ENCODE data around the gene OR8G5.

Gene OR8G5

GRCh38 chr11:124296016-124296415 is 39.8 kb downstream of the OR8G5 start:
- Histone ChIP-seq H3K27me3 (no peaks in the 10 kb centered on the region), H3K36me3 (no peaks in the 10 kb centered on the region), H3K4me1 (ENCODE audit: control insufficient read depth in 1 of 2, insufficient read depth in 1 of 2, low read depth in 1 of 2, low read length in 1 of 2) (no peaks in the 10 kb centered on the region), H3K4me3 (ENCODE audit: low read depth in 1 of 2, low read length in 1 of 2) (no peak overlapping the region), H3K9me3 (no peaks in the 10 kb centered on the region), H3K27ac (no peak overlapping the region)
- no peak for TF ChIP-seq CTCF (IDR thresholded peaks at IDR 0.05)

GRCh38 chr11:124297921-124298320 is 41.7 kb downstream of the OR8G5 start:
- H3K9me3 ChIP-seq: no peaks in the 10 kb centered on the region
- no peak overlapping the region for H3K27ac ChIP-seq
- H3K4me1 ChIP-seq (ENCODE audit: control insufficient read depth in 1 of 2, insufficient read depth in 1 of 2, low read depth in 1 of 2, low read length in 1 of 2): no peaks in the 10 kb centered on the region
- no peaks in the 10 kb centered on the region for H3K27me3 ChIP-seq
- TF ChIP-seq CTCF (IDR thresholded peaks at IDR 0.05): no peak
- H3K36me3 ChIP-seq: no peaks in the 10 kb centered on the region
- H3K4me3 ChIP-seq (ENCODE audit: low read depth in 1 of 2, low read length in 1 of 2): no peak overlapping the region

- no peak for TF ChIP-seq CTCF (IDR thresholded peaks at IDR 0.05)
- H3K9me3 ChIP-seq: no peaks in the 10 kb centered on the region
- H3K27ac ChIP-seq: no peak overlapping the region
These were observed 45.4 kb downstream of the OR8G5 start for GRCh38 chr11:124301548-124301947.

GRCh38 chr11:124302347-124303125 is 46.4 kb downstream of the OR8G5 start:
- Histone ChIP-seq H3K9me3 (no peaks in the 10 kb centered on the region), H3K27ac (no peak overlapping the region), H3K36me3 (no peaks in the 10 kb centered on the region), H3K4me1 (ENCODE audit: control insufficient read depth in 1 of 2, insufficient read depth in 1 of 2, low read depth in 1 of 2, low read length in 1 of 2) (no peaks in the 10 kb centered on the region), H3K4me3 (ENCODE audit: low read depth in 1 of 2, low read length in 1 of 2) (no peak overlapping the region), H3K27me3 (no peaks in the 10 kb centered on the region)
- TF ChIP-seq CTCF (IDR thresholded peaks at IDR 0.05): no peak

More at GRCh38 chr11:124301548-124301947, 45.4 kb downstream of the OR8G5 start:
- no peaks in the 10 kb centered on the region for H3K36me3 ChIP-seq
- H3K4me1 ChIP-seq (ENCODE audit: control insufficient read depth in 1 of 2, insufficient read depth in 1 of 2, low read depth in 1 of 2, low read length in 1 of 2): no peaks in the 10 kb centered on the region
- no peaks in the 10 kb centered on the region for H3K27me3 ChIP-seq
- H3K4me3 ChIP-seq (ENCODE audit: low read depth in 1 of 2, low read length in 1 of 2): no peak overlapping the region

GRCh38 chr11:124307093-124307492 is 50.9 kb downstream of the OR8G5 start:
- Histone ChIP-seq H3K9me3 (no peaks in the 10 kb centered on the region), H3K36me3 (no peaks in the 10 kb centered on the region), H3K4me3 (ENCODE audit: low read depth in 1 of 2, low read length in 1 of 2) (no peak overlapping the region), H3K4me1 (ENCODE audit: control insufficient read depth in 1 of 2, insufficient read depth in 1 of 2, low read depth in 1 of 2, low read length in 1 of 2) (no peaks in the 10 kb centered on the region), H3K27ac (no peak overlapping the region), H3K27me3 (no peaks in the 10 kb centered on the region)
- TF ChIP-seq CTCF (IDR thresholded peaks at IDR 0.05): no peak

All from neutrophil (primary cell).